SK-N-SH (cell line): ENCODE results near the gene TET2. TPM values are rescaled to one million over a fixed set of nuclear protein-coding genes. Genes with fewer than 3 reads are reported as not detected.

Source experiments
- CTCF ChIA-PET: fragments of 300-600, 350-600 bp; formaldehyde crosslinking; extraction: SDS; loops from one replicate; lab custom pipeline; 2021; lab: Yijun Ruan, JAX
- POLR2A ChIA-PET: fragments of 350-600 bp; sonication (Branson Sonifier 250); formaldehyde crosslinking; extraction: SDS; loops from one replicate; lab custom pipeline; 2020; ENCODE audit warnings: antibody characterized with exemption, inconsistent platforms; lab: Yijun Ruan, JAX
- DNase-seq: peaks from one replicate; pipeline ENCODE4 v3.0.0; 2012
- H2AFZ ChIP-seq: fragments of 200-600 bp; sonication (generic); 2 replicates; pipeline ENCODE4 v1.8.1; 2016; ENCODE audit warnings: antibody characterized with exemption, mild to moderate bottlenecking, low read depth
- H3F3A ChIP-seq: fragments of 200-600 bp; sonication (generic); replicated peaks from 2 replicates; pipeline ENCODE3; 2016; ENCODE audit warnings: antibody characterized with exemption, mild to moderate bottlenecking; ENCODE audit not compliant: insufficient read depth
- H3K27ac ChIP-seq, 2 experiments: fragments of 200-500 bp in 1 of 2; fragments of 200-600 bp in 1 of 2; sonication (Bioruptor generic) in 1 of 2; sonication (generic), shearing (Covaris generic) in 1 of 2; 2 replicates each; pipeline versions ENCODE4 v1.5.1 to v1.6.1; 2014 to 2016; ENCODE audit warnings: low read depth in 2 of 2, inconsistent platforms in 1 of 2, low read length in 1 of 2, mild to moderate bottlenecking in 1 of 2, mixed read lengths in 1 of 2
- H3K27me3 ChIP-seq: fragments of 200-600 bp; sonication (generic), shearing (Covaris generic); 2 replicates; pipeline ENCODE4 v1.6.1; 2016; ENCODE audit warnings: mixed run types; ENCODE audit not compliant: insufficient read depth
- H3K36me3 ChIP-seq, 2 experiments: fragments of 200-500 bp in 1 of 2; fragments of 200-600 bp in 1 of 2; sonication (Bioruptor generic) in 1 of 2; sonication (generic) in 1 of 2; replicated peaks in 1 of 2; 2 replicates each; pipeline versions ENCODE3 to v1.5.1; 2014 to 2016; ENCODE audit warnings: low read length in 1 of 2, mild to moderate bottlenecking in 1 of 2; ENCODE audit not compliant: insufficient read depth in 2 of 2, control insufficient read depth in 1 of 2
- H3K4me1 ChIP-seq, 2 experiments: fragments of 200-500 bp in 1 of 2; fragments of 200-600 bp in 1 of 2; sonication (Bioruptor generic) in 1 of 2; sonication (generic), shearing (Covaris generic) in 1 of 2; 2 replicates each; pipeline versions ENCODE4 v1.5.1 to v1.6.1; 2014 to 2016; ENCODE audit warnings: low read depth in 1 of 2, low read length in 1 of 2, mixed run types in 1 of 2; ENCODE audit not compliant: insufficient read depth in 2 of 2, control insufficient read depth in 1 of 2
- H3K4me2 ChIP-seq: fragments of 200-600 bp; sonication (generic), shearing (Covaris generic); 2 replicates; pipeline ENCODE4 v1.6.1; 2017; ENCODE audit warnings: mixed run types
- H3K4me3 ChIP-seq, 2 experiments: fragments of 200-500 bp in 1 of 2; fragments of 200-600 bp in 1 of 2; sonication (Bioruptor generic) in 1 of 2; sonication (generic), shearing (Covaris generic) in 1 of 2; 2 replicates each; pipeline versions ENCODE4 v1.5.1 to v1.8.1; 2014 to 2016; ENCODE audit warnings: low read depth in 2 of 2, inconsistent platforms in 1 of 2, low read length in 1 of 2, mild to moderate bottlenecking in 1 of 2, mixed read lengths in 1 of 2, moderate library complexity in 1 of 2
- H3K79me2 ChIP-seq: fragments of 200-600 bp; sonication (generic); 2 replicates; pipeline ENCODE4 v1.8.1; 2017; ENCODE audit warnings: mild to moderate bottlenecking; ENCODE audit not compliant: insufficient read depth
- H3K9ac ChIP-seq: fragments of 200-600 bp; sonication (generic); 2 replicates; pipeline ENCODE4 v1.6.1; 2017; ENCODE audit warnings: mixed run types
- H3K9me2 ChIP-seq: fragments of 200-600 bp; sonication (generic); 2 replicates; pipeline ENCODE4 v1.6.1; 2017; ENCODE audit warnings: mixed run types
- H3K9me3 ChIP-seq: fragments of 200-600 bp; sonication (generic); 2 replicates; pipeline ENCODE4 v1.6.1; 2017; ENCODE audit warnings: mixed run types, mild to moderate bottlenecking, moderate library complexity
- H4K20me1 ChIP-seq: fragments of 200-600 bp; sonication (generic); 2 replicates; pipeline ENCODE4 v1.6.1; 2017; ENCODE audit warnings: mild to moderate bottlenecking, mixed run types; ENCODE audit not compliant: insufficient read depth
- ELF1 ChIP-seq: IDR thresholded peaks from 2 replicates; pipeline ENCODE4 v1.4.0; 2012
- GATA2 ChIP-seq: sonication (generic); formaldehyde crosslinking; IDR thresholded peaks from 2 replicates; pipeline ENCODE4 v1.5.0; 2020; ENCODE audit warnings: mild to moderate bottlenecking, missing genetic modification reagents
- MEF2A ChIP-seq: IDR thresholded peaks from 2 replicates; pipeline ENCODE4 v1.4.0; 2012; ENCODE audit warnings: low read depth, borderline replicate concordance
- MXI1 ChIP-seq: IDR thresholded peaks from 2 replicates; pipeline ENCODE4 v1.6.1; 2012; ENCODE audit warnings: mild to moderate bottlenecking, low read depth, low read length, improper control_type of control experiment
- NFIC ChIP-seq: IDR thresholded peaks from 2 replicates; pipeline ENCODE4 v1.4.0; 2012; ENCODE audit warnings: borderline replicate concordance
- PBX3 ChIP-seq: IDR thresholded peaks from 2 replicates; pipeline ENCODE4; 2012
- POLR2AphosphoS5 ChIP-seq: IDR thresholded peaks from 2 replicates; pipeline ENCODE4 v1.6.1; 2012; ENCODE audit warnings: low read depth, low read length
- RAD21 ChIP-seq: IDR thresholded peaks from 2 replicates; pipeline ENCODE4 v1.6.1; 2012; ENCODE audit warnings: mild to moderate bottlenecking, low read length
- RCOR1 ChIP-seq: fragments of 150-350 bp; IDR thresholded peaks from 2 replicates; pipeline ENCODE4 v1.6.1; 2017; ENCODE audit warnings: antibody characterized with exemption, low read length
- REST ChIP-seq: IDR thresholded peaks from 2 replicates; pipeline ENCODE4 v1.6.1; 2012; ENCODE audit warnings: mild to moderate bottlenecking, low read depth, low read length, moderate library complexity
- SIN3A ChIP-seq: IDR thresholded peaks from 2 replicates; pipeline ENCODE4 v1.6.1; 2012; ENCODE audit warnings: low read depth, mild to moderate bottlenecking, low read length, moderate library complexity, borderline replicate concordance
- SMC3 ChIP-seq: IDR thresholded peaks from 2 replicates; pipeline ENCODE4 v1.6.1; 2012; ENCODE audit warnings: low read depth, low read length, improper control_type of control experiment
- TAF1 ChIP-seq: IDR thresholded peaks from 2 replicates; pipeline ENCODE4 v1.6.1; 2012; ENCODE audit warnings: low read depth, mild to moderate bottlenecking, low read length, moderate library complexity, borderline replicate concordance
- TEAD4 ChIP-seq: IDR thresholded peaks from 2 replicates; pipeline ENCODE4 v1.4.0; 2012; ENCODE audit warnings: mild to moderate bottlenecking, borderline replicate concordance; ENCODE audit not compliant: insufficient read depth
- USF1 ChIP-seq: IDR thresholded peaks from 2 replicates; pipeline ENCODE4 v1.4.0; 2012; ENCODE audit warnings: low read depth, borderline replicate concordance
- YY1 ChIP-seq: IDR thresholded peaks from 2 replicates; pipeline ENCODE4 v1.4.0; 2012; ENCODE audit warnings: low read depth, mild to moderate bottlenecking
- WGBS: methylation state at CpG from one replicate; pipeline ENCODE4 v1.1.6; 2017; ENCODE audit warnings: low lambda C conversion rate; 5-methylcytosine and 5-hydroxymethylcytosine counted together
- polyA plus RNA-seq, 3 experiments: library from polyadenylated mRNA; depleted of rRNA; stranded (reverse); fragments of >200 nt; gene quantifications; 2 replicates each; pipeline ENCODE4 v1.2.3, GENCODE V29; 2012

Gene TET2
- polyA plus RNA-seq, 1 of the 3 experiments (the other 2 are of a cell fraction) = 3.5 TPM

GRCh38 chr4:105107095-105107856 lies 39.4 kb upstream of the TET2 start:
- Histone ChIP-seq H3K4me2 (no peak overlapping the region), H3K4me3 (no peak overlapping the region)
- WGBS = 77% methylated on average over 5 of the region's 5 CpGs
- TF ChIP-seq REST = no peak
- TF ChIP-seq YY1 = no peak
- TF ChIP-seq NFIC = no peak
- TF ChIP-seq RAD21 = no peak
- TF ChIP-seq USF1 = no peak
- no peak for TF ChIP-seq MEF2A
- TF ChIP-seq TEAD4 = no peak
- no peak for TF ChIP-seq SMC3
- TF ChIP-seq SIN3A = no peak
- no peak for TF ChIP-seq ELF1
- TF ChIP-seq, all 33 proteins: peak for 0
- no peak overlapping the region for H3K27ac ChIP-seq
- no peaks in the 10 kb centered on the region for H4K20me1 ChIP-seq
- H3K79me2 ChIP-seq = no peaks in the 10 kb centered on the region
- H3K9me2 ChIP-seq = no peaks in the 10 kb centered on the region
- no peaks in the 10 kb centered on the region for H3K9me3 ChIP-seq
- ChIA-PET CTCF (interaction anchor here (1.0 kb wide), 1 partner anchor 9 kb away, joined by 3 read pairs; no protein-coding TSS in a partner anchor), POLR2A (no interaction called here)
- DNase-seq = no peak
- no peaks in the 10 kb centered on the region for H3K4me1 ChIP-seq
- no peaks in the 10 kb centered on the region for H3F3A ChIP-seq
- H2AFZ ChIP-seq = no peak overlapping the region
- no peaks in the 10 kb centered on the region for H3K36me3 ChIP-seq
- no peak overlapping the region for H3K9ac ChIP-seq
- H3K27me3 ChIP-seq = no peaks in the 10 kb centered on the region

- Histone ChIP-seq H3K9me3 (no peaks in the 10 kb centered on the region), H2AFZ (no peak overlapping the region), H3K4me1 (no peaks in the 10 kb centered on the region), H3K9me2 (no peaks in the 10 kb centered on the region), H3K36me3 (no peaks in the 10 kb centered on the region), H3K4me3 (no peak overlapping the region), H3K27ac (no peak overlapping the region), H3K9ac (no peak overlapping the region), H3K4me2 (no peak overlapping the region), H3F3A (no peaks in the 10 kb centered on the region), H3K27me3 (no peaks in the 10 kb centered on the region), H4K20me1 (no peaks in the 10 kb centered on the region), H3K79me2 (no peaks in the 10 kb centered on the region)
- no peak for DNase-seq
- CTCF ChIA-PET = no interaction called here
- POLR2A ChIA-PET = no interaction called here
- TF ChIP-seq SIN3A (no peak), POLR2AphosphoS5 (no peak), USF1 (no peak), TAF1 (no peak), TEAD4 (no peak), GATA2 (CRISPR knock-in tag) (no peak), NFIC (no peak), MEF2A (no peak), REST (no peak), RCOR1 (no peak), MXI1 (no peak), PBX3 (no peak)
These were observed 37.7 kb upstream of the TET2 start for GRCh38 chr4:105108971-105109370.
